Gastroesophageal sphincter (tissue), 3 donors: Measurements from ENCODE around the gene KRTAP5-11.
A peak's percentile ranks its signal among the peaks of the same experiment; 100 is the strongest.

Experiments used
- CTCF ChIP-seq, 4 experiments: fragments of 200-600 bp in 2 of 4; fragments of 450-650 bp in 2 of 4; sonication (generic) in 1 of 4; IDR thresholded peaks; one replicate each; pipeline ENCODE4 v1.5.1; 2017 to 2019; ENCODE audit warnings: antibody characterized with exemption in 4 of 4, mild to moderate bottlenecking in 2 of 4, moderate library complexity in 2 of 4
- EP300 ChIP-seq: sonication (generic); formaldehyde crosslinking; IDR thresholded peaks from one replicate; pipeline ENCODE4 v1.6.1; 2017; ENCODE audit warnings: antibody characterized with exemption, mild to moderate bottlenecking
- POLR2A ChIP-seq, 2 donors: fragments of 450-650 bp; IDR thresholded peaks; one replicate each; pipeline ENCODE4 v1.6.1; 2017; ENCODE audit warnings: antibody characterized with exemption in 2 of 2, mild to moderate bottlenecking in 2 of 2, moderate library complexity in 1 of 2
- POLR2AphosphoS5 ChIP-seq: sonication (generic); formaldehyde crosslinking; IDR thresholded peaks from one replicate; pipeline ENCODE4 v1.6.1; 2017; ENCODE audit warnings: antibody characterized with exemption

DNA sequence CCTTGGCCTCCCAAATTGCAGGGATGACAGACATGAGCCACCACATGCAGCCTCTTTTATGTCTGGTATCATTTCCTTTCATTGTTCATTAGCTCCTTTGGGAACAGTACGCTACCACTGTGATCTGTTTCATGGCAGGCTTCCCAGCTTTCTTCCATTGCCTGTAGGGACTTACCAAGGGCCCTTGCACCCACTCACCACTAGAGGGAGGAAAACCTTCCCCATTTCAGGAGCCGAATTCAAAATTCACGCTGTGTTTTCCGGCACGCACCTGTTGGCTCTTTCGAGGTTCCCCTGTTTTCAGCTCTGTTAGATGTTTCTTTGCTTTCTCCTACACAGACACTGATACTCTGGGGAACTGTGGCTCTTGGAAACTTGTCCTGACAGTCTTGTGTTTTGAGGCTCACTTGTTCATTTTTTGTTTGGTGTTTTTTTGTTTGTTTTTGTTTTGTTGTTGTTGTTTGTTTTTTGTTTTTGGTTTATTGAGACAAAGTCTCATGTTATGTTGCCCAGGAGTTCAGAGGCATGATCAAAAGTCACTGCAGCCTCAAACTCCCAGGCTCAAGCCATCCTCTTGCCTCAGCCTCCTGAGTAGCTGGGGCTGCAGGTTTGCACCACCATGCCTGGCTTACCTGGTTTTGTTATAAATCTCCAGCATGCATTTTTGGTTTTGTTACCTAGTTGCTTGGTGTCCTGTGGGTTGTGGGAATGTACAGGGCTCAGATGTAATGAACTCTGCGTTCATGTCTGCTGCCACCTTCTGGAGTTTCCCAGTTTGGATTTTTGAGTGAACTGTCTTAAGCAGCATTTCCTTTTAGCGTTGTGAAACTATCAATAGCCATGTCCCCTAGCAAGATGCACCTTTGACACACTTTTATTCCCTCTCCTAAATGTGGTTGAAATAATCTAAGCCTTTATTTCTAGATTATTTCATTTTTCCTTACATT lies 2.3 kb downstream of the KRTAP5-11 start:
- TF ChIP-seq CTCF (IDR thresholded peaks at IDR 0.05) (peak in 3 of 4 experiments; percentile 58 to 81 (median 69)), POLR2A (IDR thresholded peaks at IDR 0.05) (no peak), POLR2AphosphoS5 (no peak), EP300 (no peak)
